HUDEP-2 (cell line): ENCODE measurements around the gene SERPINB4.

Source experiments
- DNase-seq, 76 experiments: peaks; one replicate each; lab custom pipeline; 2025; ENCODE audit not compliant: unreplicated experiment in 76 of 76; lab: John Stamatoyannopoulos, UW

Gene SERPINB4

DNA sequence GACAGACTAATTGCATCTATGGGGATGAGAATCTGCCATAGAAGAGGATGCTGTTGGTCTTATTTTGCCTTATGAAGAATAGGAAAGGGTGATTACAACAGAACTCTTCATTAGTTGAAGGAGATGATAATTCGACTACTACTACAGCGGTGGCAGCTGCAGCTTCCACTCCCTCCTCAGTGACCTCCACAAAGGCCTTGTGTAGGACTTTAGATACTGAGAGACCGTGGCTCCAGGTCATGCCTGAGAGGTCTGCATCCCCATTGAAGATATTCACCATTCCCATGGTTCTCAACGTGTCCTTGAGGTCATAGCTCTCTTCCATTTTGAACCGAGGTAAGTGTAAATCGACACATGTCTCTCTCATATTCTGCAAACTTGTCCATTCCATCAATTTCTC, 6.4 kb downstream of the SERPINB4 start:
- no peak for DNase-seq

DNA sequence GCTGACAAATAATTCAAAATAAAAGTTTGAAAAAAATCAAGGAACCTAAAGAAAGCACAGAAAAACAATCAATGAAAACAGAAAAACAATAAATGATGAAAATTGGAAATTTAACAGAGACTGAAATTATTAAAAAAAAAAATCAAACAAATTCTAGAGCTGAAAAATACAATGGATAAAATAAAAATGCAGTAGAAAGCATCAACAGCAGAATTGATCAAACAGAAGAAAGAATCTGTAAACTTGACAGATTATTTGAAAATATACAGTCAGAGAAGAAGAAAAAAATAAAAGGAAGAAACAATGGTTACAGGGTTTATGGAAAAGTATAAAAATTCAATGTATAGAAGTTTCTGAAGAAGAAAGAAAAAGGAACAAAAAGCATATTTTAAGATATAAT, 16.2 kb downstream of the SERPINB4 start:
- DNase-seq = no peak

DNA sequence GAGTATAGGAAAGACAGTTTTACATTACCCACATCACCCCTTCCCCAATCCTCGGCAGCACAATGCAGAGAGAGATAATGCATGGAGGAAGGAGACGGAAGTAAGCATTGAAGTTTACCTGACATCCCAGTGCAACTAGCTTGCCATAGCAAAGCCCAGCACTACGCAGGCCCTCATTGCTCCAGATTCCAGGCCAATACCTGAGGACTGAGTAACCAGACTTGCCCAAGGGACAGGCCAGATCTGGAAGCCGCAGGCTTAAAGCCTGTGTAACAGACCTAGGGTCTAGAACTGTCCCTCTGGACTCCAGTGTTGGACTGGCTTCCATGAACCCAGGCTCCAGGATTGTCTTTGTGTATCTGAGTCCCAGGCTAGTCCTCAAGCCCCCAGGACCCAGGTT, 17.6 kb downstream of the SERPINB4 start:
- DNase-seq = no peak

DNA sequence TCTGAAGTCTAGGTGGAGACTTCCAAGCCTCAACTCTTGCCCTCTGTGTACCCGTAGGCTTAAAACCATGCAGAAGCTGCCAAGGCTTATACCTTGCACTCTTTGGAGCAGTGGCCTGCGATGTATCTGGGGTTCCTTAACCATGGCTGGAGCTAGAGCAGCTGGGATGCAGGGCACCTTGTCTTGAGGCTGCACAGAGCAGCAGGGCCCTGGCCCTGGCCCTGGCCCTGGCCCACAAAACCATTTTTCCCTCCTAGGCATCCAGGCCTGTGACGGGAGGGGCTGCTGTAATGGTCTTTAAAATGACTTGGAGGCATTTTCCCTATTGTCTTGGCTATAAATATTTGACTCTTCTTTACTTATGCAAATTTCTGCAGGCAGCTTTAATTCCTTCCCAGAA, 19.2 kb downstream of the SERPINB4 start:
- no peak for DNase-seq

DNA sequence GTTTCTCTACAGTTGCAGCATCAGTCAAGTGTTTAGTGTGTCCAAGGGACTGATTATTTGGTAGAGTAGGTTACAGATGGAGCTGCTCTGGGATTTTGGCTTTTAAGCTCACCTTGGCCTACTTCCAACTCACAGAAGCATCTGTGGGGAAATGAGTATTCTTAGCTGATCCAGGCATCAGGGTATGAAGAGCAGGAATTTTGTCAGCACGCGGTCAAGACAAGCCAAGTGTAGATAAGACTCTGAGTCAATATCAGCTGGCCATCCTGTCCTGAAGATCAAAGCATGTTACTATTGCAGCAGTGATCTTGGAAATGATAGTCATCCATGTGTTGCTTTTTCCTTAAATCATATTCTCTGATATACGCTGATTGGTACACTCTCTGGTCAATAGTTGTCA, 24.4 kb downstream of the SERPINB4 start:
- DNase-seq = no peak

DNA sequence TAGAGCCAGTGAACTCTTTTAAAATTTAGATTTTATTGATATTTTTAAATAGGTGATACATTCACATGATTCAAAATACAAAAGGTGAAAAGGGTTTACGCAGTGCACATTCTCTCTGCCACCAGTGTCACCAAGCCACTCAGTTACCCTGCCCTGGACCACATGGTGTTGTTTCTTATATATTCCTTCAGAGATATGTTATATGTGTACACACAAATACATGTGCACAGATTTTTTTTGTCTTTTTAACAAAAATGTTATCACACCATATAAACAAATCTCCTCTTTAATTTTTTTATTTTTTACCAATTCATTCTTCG, 26.2 kb downstream of the SERPINB4 start:
- no peak for DNase-seq

DNA sequence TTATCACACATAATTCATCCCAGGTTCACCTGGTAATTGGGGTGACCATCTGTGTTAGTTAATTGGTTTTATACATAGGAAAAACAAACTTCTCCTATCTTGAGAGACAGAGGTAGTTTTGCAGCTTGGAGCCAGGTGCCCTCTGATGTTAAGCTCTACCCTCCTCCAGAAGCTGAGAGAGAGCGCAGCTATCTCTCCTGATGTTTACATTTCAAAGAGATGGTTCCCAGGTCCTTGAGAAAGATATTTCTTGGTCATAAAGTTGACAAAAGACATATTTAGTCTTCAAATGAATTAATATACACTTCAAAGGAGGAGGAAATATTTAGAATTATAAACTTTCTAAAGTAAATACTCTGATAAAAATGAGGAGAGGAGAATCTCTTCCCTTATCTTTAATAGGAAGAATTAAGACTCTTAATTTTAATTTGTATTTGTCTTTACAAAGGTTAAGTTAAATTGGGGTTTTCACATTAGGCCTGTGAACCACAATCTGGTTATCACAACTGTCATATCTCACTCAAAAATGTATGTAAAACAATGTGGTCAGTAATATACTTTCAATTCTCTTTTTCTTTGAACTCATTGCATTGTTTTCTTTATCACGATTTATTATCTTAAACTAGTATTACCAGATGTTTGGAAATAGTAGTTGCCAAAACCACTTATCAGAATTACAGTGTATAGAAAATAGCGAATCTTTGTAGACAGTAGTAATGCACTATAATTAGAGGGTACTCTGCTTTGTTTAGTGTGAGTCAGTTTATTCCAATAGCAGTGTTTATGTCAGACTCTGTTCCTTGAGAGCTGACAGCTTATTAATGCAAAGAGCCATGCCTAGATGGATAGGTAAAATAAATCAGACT, 26.8 kb downstream of the SERPINB4 start:
- DNase-seq = no peak

DNA sequence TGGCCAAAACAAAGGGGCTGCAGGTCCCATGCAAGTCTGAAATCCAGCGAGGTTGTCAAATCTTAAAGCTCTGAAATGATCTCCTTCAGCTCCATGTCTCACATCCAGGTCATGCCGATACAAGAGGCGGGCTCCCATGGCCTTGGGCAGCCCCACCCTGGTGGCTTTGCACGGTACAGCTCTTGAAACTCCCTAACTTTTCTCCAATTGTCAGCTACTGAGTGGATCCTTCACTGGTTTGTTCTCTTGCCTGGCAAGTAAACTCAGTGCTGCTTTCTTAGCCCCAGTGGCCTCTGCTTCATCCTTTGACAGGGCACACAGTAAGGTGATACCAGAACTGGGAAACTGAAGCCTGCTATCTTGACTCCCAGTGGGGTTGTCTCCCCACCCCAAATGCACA, 30.6 kb downstream of the SERPINB4 start:
- DNase-seq = no peak

DNA sequence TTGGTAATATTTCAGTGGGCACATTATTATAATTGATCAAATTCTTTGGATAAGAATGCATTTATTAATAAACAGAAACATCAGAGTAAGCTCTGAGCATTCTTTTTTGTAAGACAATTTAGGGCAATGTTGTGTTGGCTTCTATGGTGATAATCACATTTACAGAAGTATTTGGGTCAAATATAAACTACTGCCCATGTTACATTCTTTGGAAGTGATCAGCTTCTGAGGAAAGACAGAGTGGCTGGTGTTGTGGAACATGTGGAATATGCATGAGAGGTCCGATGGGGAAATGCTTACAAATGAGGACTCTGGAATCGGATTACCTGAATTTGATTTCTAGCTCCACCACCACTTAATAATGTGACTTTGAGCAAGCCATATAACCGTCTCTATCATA, 37.5 kb downstream of the SERPINB4 start:
- no peak for DNase-seq

DNA sequence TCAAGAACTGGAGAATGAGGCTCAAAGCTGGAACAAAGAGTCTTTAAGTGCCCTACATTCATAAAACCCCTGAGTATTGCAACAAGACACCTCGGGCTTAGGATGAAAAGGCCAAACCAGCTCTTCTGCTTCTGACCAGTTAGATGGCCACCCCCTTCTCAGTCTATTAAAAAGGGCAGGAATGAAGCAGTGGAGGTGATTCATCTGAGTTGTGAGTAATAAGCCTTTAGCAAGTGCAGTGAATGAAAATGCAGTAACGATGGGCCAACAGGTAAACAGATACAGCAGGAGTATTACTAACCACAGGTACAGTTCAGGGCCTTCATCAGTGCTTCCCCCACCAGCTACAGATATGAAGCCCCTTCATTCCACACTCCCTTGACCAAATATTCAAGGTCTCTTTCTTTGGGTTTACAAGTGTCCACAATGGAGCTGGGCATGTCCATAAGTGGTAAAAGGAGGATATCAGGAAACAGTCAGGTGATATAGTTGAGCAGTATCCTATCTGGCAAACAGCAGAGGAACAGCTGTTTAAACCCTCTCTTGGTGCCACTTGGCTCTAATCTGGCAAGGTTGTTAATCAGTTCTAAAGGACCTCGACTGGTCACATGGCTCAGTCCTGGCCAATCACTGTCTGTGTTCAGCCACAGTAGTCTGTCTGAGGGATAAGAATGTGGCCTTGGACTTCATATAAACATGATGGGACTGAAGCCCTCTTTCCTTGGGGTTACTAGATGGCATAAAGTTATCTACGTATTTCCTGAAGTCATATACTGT, 39.1 kb downstream of the SERPINB4 start:
- DNase-seq = no peak

DNA sequence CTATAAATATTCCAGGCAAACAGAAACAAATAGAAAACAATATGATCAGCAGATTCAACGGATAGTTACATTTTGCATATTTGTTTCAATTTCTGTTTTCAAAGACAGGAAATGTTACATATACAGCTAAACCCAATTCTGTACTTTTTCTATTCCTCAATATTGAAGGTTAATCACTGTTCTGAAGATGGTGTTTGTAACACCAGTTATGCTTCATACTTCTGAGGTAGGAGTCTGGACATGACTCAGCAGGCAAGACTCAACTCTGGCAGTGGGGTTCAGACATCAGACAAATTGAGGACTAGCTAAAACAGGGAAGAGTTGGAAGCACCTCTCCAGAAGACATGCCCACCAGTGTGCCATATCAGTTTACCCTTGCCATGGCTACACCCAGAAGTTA, 40.3 kb downstream of the SERPINB4 start:
- DNase-seq = no peak

DNA sequence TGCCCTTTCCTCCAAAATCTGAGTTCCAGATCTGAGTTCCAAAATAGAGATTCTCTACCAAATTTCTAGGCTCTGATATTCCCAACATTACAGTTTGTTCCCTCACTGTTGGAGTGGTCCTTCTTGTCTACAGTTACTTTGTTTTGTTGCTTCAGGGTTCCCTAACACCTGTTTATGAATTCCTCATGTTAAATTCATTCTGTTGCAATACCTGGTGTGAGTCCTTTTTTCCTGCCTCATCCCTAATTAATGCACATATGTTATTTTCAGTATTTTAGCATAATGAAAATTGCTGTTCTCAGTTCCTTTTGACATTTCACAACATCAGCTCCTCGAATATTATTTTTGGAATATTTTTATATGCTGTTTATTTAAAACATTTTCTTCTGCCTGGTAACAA, 40.7 kb downstream of the SERPINB4 start:
- no peak for DNase-seq

DNA sequence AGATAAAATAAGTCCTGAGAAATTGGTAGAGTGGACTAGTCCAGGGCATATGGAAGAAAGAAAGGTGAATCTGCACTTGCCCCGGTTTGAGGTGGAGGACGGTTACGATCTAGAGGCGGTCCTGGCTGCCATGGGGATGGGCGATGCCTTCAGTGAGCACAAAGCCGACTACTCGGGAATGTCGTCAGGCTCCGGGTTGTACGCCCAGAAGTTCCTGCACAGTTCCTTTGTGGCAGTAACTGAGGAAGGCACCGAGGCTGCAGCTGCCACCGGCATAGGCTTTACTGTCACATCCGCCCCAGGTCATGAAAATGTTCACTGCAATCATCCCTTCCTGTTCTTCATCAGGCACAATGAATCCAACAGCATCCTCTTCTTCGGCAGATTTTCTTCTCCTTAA, 47.1 kb downstream of the SERPINB4 start:
- no peak for DNase-seq

DNA sequence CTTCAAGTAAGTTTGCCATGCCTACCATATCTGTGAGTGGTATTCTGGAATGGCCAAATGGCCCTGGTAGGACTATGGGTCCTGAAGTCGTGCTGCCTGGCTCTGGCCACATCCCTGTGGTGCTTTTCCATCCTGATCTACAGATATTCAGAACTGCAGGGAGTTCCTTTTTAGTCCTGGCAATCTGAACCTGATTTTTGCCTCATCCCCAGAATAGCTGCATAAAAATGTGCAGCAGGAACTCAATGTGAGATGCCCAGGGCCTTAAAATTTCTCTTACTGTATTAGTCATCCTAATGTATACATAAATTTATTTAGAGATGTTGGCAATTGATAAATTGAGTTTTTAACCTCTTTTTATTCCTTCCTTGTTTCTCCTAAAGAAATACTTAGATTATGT, 51.6 kb downstream of the SERPINB4 start:
- no peak for DNase-seq

DNA sequence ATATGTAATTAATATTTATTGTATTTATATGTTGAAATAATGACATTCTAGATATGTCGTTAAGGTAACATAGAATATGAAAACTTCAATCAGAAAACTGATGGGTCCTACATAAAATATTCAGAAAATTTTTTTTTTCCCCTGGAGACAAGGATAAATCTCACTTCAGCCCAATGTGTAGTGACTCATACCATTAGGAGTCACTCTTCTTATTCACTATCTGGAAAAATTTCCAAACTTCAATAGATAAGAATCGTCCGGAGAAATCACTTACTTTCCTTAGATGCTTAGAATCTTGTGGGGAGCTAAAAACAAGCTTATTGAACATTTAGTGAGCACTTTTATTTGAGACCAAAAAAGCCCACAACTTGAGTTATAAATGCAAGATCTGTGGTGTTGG, 52.3 kb downstream of the SERPINB4 start:
- no peak for DNase-seq

DNA sequence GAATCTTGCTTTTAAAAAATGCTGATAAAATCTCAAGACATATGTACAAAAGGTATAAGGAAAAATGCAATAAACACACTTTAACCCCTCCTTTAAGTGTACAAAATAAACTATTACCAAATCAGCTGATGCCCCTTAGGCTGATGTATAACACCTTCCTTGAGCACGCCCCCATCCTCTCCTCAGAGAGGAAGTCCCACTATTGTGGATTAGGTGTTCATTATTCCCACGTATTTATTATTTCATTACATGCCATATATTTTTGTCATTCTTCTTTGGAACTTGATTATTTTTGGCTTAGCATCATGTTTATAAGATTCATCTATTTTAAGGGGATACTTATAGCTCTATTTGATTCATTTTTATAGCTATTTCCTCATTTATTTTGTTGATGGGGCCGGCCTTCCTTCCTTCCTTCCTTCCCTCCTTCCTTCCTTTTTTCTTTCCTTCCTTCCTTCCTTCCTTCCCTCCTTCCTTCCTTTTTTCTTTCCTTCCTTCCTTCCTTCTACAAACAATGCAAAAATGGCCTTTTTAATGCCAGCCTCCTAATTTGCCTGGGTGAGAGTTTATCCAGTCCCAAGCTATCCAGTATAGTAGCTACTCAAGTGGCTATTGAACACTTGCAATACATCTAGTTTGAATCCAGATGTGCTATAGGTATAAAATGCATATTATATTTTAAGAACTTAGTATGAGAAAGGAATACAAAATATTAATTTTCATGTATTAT, 52.9 kb downstream of the SERPINB4 start:
- no peak for DNase-seq

DNA sequence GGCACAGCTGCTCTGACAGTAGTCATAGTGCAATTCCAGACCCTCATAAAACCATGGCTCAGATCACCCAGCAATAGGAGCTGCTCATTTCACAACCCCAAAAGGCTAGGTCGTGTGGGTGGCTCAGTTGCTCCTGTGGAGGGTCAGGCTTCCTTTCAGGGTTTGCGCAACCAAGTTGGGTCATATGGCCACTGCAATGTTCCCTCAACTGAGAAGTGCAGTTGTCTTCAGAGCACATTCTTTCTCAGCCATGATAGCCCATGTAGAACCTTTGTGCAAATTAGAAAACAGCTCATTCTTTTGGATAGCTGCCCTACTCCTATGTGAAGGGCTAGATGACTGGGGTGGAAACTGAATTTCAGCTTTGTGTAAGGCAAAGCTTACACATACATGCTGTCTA, 53.7 kb downstream of the SERPINB4 start:
- DNase-seq = no peak

DNA sequence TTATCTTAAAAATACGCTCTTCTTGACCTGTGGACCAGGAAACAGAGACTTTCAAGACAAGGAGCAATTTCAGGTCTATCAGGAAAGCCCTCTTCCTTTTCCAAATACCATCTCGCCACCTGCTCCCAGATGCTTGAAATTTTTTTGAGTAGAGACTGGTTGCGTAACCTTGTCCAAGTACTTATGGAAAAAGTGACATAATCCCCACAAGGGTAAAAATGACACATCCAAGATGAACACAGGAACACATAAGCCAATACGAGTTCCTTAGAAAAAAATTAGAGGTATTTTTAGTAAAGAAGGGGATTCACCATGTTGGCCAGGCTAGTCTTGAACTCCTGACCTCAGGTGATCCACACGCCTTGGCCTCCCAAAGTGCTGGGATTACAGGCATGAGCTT, 55.1 kb downstream of the SERPINB4 start:
- no peak for DNase-seq
